NCI-H2196 (cell line): Measurements from ENCODE around the gene LRMDA.

Experiments used
- DNase-seq: peaks from one replicate; lab custom pipeline; 2025; ENCODE audit not compliant: unreplicated experiment; lab: John Stamatoyannopoulos, UW

The LRMDA gene

DNA sequence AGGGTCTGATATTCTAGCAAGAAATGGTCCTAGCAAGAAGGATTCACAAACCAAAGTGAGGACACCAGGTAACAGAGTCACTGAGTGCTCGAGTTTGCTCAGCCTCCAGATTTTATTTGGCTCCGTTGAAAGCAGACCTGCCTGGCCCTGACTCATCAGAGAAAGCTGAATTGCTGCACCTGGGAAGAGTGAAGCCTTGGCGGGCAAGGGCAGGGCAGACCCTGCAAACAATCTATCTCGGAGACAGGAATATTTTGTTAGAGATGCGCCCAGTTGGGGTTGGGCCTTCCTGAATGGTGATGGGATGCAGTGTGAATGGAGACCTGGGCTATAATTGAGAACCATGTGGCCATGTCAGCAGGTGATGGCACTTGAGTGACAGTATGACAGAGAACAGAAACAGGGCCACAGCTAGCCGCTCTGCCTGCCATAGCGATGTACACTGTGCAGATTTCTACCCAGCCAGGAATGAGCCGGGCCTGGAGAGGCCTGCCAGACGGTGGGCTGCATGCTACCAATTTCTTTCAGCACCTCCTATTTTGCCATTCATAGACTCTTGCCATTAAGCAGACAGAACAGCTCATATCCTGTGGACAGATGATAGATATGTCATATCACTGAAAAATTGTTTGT, 744.2 kb downstream of the LRMDA start:
- DNase-seq, result no peak

DNA sequence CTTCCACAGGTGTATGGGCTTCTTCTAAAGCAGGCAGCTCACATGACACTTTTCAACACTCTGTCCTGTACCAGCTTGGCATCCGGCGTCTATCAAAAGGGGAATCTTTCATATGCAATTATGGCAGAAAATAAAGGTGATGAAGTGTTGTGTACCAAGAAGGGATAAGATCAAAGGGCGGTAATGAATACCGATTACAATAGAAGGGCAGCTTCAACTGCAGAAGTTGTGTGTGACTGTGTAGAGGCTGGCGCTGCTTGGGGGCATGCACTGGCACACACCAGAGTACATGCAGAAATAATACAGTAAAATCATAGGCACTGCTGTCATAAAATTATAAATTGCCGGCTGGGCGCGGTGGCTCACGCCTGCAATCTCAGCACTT, 744.7 kb downstream of the LRMDA start:
- DNase-seq, result no peak

DNA sequence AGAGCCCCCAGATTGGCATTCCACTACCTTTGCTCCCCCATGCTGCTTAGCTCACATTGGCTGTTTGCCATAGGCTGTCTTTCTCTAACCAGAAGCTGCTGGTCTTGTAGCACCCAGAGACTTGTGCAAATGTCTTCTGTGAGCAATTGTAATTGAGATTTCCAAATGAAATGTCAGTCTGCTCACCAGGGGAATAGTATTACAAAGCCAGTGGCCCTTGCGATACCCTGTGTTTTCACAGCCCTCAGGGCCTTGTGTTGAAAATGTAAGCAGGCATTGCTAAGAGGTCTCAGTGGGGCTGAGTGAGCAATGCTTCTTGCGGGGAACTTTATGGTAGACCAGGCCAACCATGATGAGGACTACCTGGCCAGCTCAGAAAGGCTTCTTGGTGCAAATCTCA, 746.5 kb downstream of the LRMDA start:
- DNase-seq, result no peak

DNA sequence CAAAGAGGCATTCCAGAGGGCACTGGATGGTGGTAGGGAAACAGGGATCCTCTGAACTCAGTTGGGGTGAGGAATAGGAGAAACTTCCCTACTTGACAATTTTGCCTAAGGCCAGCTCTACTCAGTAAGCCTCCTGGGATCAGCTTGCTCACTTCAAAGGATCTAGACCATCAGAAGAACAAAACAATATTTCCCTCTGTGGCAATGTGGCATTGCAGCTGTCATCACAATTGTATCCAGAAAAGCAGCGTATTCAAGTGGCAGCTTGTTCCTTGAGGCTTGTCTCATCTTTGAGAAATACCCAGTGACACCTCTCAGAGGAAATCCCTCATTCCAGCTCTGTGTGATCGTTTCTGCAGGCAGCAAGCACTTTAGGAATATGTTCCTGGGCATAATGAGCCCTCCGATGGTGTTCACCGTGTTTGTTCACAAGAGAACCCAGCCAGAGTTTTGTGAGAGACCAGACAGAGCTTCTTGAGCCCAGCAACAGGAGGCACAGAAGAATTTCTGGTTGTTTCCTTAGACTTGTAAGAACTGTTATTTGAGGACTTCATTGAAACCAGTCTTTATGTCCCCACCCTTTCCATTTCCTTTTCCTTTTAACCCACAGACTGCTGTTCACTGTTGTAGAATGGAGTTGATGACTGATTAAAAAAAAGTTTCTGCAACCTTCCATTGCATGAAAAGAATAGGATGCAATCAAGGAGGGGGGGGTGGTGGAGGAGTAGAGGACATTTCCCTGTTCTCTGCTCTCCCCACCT, 747.3 kb downstream of the LRMDA start:
- no peak for DNase-seq

DNA sequence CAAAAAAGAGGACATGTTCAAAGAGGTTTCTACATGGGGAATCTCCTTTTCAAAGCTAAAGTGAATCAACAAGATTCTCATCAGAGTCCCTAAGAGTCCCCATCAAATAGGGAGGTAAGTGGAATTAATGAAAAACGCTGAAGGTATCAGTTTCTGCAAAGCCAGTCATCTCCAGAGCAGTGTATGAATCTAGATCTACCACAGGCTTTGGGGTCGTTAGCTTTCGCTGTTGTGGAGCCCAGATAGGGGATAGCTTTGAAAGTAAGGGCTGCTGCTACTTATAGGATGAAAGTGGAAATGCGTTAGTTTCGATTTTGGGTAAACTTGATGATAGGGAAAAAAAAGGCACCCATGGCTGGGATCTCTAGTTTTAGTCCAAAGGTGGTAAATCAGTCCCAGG, 748.4 kb downstream of the LRMDA start:
- no peak for DNase-seq

DNA sequence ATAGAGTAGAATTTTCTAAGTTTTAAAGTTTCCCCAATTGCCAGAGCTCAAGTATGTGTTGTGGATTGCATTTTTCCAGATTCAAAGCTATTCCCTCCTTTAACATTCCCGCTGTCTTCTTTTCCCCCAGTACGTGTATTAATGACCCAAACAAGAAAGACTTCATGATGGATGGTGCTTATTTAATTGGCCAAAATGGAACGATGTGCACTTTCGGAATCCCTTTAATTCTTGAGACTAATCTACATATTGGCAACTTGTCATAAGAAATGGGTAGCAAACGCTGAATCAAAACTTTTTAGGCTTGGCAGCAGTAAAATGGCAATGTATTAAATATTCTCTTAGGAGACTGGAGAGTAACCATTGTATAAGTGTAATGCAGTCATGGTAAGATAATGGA, 753.2 kb downstream of the LRMDA start:
- no peak for DNase-seq

DNA sequence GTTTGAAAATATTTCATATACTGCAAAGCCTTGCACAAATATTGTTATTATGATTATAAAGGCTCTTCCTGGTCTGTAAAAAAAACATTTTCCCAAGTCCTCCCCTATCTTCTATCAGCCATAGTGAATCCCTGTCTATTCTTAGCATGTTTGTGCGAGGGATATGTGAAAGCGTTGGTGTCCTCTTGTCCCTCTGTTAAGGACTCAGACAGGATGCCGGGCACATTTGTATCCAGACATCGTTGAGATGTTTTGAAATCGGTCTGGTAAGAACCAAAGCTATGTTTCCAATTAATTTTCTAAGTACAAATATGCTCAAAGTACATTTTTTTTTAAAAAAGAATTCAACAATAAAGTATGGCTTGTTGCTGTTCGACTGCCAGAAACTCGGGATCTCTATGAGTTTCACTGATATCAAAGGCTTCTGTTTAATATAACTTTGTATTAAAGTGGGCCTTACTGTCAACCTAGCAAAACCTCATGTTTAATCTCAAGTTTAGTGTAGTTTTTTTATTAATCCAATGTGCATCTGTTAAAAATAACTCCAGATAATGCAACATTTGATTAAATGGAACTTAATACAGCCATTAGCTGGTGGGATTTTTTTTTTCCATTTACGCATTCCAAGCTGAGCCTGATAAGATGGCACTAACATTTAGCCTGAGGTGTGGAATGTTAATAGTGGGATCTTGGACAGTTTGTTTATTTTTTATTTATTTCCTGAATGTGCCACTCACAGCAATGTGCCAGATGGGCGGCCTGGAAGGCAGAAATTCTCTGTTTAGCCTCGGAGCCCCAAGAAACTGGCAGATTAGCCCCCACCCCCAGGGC, 754.3 kb downstream of the LRMDA start:
- DNase-seq, result no peak

DNA sequence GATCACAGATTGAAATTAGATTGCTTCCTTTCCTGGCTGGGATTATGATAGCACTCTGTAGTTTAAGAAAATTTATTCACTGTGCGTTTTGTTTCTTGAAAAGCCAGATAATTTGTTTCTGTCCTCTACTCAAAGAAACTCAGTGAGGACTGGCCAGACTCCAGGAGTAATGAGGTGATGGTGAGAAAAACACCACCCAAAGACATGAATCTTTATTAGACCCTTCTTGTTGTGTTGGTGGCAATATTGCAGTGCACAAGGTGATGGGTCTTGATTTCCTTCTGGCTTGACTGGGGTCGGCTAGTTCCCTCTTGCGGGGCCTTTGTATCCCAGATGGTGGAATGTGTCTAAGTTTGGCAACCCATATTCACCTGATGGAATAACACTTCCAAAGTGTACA, 756.8 kb downstream of the LRMDA start:
- no peak for DNase-seq

DNA sequence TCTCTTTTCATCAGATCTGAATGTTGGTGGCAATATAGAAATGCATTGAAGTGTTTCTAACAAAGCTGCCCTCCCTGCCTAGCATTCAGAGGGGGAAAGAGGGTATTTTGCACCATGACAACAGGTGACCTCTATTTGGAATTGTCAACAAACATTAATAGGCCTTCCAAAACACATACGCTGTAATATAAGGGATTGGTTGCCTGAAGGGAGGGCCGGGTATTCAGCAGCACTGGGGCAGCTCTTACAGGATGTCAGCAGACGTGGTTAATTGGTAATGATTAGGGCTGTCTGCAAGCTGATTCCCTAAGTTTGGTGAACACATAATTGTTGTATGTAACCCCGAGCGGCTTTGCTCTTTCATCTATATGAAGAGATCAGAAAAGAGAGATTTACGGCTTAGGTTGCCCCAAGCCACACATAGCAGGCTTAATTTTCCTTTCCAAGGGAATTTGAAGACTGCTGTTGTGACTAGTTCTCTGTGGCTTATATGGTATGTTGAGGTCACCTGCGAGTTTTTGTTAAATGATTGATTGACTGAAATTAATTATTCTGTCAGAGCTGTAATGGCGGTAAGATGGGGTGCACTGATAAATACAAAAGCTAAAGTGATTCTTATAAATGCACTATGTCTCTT, 759.3 kb downstream of the LRMDA start:
- no peak for DNase-seq

DNA sequence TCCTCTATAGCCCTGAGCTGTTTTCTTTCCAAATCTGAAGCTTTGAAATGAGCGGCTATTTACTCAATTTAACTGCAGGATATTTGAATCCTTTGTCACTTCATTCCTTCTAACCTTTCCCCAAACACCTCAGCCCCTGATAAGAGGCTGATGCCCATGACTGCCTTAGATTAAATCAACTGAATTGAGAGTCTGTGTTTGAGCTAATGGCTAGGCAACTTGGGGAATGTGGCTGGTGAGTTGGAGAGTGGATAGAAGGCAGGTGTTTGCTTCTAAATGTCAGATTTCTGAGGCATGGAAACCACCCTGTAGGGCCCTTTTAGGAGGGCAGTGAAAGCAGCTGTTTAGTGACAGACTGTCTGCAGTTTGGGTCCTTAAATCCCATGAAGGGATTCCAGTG, 759.9 kb downstream of the LRMDA start:
- DNase-seq, result no peak

DNA sequence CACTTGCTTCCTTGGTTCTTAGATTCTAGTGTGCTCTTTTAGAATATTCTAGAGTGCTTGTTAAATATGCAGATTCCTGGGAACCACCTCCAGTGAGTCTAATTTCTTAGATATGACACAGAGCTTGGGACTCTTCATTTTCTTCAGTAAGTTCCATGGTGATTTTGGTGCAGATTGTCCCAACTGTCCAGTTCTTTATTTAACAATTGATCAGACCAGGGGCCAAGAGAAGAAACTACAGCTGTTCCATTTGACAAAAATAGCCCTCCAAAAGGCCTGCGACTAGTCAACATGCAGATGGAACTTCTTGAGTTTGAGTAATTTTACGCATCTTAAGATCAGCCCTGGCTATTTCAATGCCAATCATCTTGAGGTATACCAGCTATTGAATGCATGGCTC, 760.7 kb downstream of the LRMDA start:
- DNase-seq, result no peak

DNA sequence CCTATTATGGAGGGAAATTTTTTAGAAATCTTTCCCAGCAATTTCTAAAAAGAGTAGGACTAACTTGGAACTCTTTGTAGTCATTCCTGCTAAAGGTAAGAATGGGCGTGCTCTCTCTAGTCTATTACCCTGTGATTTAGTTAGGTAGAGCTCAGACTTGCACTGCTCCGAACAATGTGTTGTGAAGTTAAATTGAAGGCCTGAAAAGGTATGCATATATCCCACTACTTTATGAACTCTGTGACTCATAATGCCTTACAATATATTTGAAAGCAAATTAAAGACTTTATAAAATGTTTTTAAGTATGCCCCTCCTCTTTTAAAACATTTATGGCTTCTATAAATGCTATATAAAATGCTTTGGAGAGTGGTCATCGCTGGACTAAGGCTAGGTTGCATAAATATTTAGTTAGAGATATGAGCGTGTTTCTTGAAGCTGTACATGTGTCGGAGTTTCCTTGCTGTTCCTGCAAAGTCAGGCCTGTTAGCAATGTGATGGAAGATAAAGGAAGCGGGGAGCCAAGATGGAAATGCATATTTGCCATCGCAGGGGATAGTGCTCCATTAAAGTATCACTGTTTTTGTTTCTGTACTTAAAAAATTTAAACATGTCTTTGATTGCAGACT, 761.4 kb downstream of the LRMDA start:
- no peak for DNase-seq

DNA sequence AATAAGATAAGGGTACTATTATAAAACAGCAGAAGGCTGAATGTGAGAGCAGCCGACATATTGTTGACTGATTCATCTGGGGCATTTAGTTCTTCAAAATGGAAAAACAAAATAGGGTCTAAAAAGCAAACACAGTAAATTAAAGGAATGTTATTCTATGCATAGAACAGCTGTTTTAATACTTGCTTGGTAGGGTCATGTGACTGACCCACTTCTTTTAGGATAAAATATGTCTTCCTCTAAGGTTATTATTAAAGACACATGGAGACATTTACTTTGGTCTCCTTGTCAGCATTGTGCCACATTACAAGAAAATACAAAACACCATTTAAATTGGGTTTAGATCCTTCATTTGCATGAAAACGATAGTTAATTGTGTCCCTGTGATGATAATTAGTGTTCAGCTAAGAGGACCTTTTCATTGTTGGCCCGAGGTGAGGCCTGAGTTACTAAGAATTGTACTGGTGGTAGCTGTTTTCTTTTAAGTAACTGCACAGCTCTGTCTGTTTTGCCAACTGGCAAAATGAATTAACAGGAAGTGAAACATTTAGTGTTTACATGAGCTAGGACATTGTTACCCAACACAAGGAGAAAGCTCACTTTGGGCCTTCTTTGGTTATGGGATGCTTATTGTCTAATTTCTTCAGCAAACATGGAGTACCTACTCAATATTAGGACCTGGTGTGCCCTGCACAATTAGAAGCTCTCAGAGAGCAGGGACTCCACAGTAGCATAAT, 764.4 kb downstream of the LRMDA start:
- DNase-seq, result no peak

DNA sequence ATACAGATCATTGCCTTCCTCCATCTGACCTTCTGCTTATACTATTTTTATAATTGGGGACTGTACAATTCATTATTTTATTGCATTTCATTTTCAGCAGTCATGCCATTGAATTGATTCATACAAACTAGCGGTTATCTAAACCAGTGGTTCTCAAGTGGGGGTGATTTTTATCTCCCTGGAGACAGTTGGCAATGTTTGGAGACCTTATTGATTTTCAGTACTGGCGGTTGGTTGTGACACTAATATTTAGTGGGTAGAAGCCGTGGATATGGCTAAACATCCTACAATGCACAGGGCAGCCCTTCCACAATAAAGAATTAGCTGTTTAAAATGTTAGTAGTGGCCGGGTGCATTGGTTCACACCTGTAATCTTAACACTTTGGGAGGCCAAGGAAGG, 765.9 kb downstream of the LRMDA start:
- DNase-seq, result no peak

DNA sequence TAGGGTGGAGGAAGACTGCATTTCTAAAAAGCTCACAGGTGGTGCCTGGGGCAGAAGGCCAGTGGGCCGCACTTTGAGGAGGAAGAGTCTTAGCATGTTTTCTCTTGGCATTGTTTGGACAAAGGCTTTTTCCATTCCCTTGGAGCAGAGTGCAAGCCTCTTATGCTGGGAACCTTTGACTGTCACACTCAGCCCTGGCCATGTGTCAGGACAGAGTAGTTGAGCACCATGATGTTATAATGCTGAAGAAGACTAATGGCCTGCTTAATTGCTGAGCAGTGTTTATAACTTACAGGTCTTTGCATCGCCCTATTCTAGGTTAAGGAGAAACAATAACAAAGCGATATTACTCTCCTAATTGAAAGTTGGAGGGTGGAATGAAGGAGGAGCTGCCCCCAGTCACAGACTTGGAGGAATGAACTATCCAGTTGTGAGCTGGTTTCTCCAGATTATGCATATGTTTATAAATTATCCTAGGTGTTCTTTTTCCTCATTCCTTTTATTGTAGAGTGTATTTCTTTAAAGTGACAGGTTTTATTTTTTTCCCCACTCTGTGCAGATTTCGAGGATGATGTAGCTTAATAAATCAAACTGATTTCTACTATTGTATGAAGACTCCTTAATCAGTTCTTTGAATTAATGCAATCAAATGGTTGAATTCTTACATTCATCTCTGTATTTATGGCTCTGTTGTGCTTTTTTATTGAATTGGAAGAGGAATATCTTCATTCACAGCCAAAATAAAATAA, 767.0 kb downstream of the LRMDA start:
- DNase-seq, result no peak

DNA sequence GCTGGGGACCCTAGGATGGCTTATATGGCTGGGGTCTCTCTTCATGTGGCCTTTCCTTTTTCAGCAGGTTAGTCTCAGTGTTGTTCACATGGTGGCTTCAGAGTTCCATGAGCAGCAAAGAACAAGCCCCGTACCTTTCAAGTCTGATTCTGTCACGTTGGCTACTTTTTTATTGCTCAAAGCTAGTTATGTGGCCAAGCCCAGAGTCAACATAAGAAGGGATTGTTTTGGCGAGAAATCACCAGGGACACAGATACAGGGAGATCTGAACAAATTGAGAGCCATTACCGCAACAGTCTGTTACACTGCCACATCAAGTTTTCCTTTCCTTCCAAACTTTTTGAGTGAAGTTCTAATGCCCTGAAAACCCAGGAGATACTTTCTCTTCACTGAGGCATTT, 770.5 kb downstream of the LRMDA start:
- DNase-seq, result no peak

DNA sequence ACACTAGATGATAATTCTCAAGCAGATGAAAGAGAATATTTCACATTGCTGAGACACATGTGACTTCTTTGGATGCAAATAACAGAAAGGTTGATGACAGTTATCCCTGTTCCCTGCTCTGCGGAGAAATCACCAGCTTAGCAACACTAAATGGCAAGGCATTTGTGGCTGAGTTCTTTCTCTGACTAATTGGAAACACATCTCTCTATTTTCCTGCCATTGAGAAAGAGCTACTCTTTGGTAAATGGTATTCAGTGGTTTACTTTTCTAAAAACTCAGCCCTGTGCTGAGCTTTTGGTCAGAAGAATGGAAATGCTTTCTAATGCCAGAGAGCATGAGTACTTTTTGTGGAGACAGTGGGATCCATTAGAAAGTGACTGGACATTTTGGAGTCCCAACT, 771.4 kb downstream of the LRMDA start:
- DNase-seq, result no peak

DNA sequence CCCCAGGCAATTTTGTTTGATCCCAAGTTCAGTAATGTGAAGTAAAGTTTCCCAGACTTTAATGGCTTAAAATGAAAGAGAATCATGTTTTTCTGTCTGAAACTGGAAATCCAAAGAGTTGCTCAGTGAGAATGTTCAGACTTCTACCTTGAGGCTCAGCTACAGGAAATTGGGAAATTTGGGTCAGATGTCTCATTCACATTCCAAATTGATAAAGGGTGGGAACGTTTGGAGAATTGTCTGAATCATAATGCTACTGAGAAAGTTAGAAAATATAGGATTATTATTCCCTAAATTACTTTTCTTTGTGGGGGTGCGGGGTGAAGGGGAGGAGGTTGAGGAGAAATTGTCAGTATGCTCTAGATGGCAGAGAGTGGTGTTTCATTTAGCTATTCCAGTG, 773.9 kb downstream of the LRMDA start:
- no peak for DNase-seq

DNA sequence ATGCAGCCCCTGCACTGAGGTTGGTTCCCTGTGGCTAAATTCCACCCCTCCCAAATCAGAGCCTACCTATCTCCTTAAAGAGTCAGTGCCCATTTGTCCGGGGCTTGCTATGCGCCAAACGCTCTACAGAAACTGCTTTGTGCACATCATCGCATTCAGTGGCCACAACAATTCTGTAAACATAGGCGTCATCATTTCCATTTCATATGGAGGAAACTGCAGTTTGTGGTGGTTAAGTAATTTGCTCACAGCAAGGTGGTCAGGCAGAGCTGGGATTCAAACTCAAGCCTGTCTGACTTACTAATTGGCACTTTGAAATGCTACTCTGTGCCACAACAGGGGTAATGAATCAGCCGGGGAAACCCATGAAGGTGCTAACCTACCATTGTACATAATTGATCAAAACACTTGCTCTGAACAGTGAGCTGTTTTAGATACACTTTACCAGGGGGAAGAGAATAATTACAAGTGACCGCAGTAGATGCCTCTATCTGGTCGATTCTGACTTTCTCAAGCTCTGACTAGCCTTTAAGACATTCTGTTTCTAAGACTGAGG, 775.5 kb downstream of the LRMDA start:
- DNase-seq, result no peak

DNA sequence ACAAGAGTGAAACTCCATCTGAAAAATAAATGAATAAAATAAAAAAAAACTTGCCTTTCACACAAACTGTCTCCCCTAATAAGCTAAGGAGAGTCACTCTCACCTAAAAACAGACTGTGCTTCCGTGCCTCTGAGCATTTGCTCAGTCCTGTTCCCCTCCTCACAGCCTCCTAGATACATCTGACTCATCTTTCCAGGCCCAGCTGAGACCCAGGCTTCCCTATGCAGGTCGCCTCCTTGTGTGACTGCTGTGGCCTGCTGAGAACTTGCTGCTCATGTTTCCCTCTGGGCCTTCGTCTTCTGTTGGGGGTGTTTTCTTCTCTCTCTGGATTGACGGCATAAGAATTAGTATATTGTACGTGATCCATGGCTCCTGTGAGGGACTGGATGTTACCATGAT, 777.7 kb downstream of the LRMDA start:
- DNase-seq, result no peak
